22Rv1 (cell line): Measurements from ENCODE around the gene SH3PXD2A.

ENCODE experiments used
- ZFX ChIP-seq: fragments of 450-650 bp; IDR thresholded peaks from 2 replicates; pipeline ENCODE4 v1.6.1; 2017; ENCODE audit warnings: antibody characterized with exemption, borderline replicate concordance
- TF ChIP-seq, protein P1 (sequence below): fragments of 450-650 bp; IDR thresholded peaks from 2 replicates; pipeline ENCODE4 v1.5.1; 2017; ENCODE audit warnings: mild to moderate bottlenecking

DNA sequence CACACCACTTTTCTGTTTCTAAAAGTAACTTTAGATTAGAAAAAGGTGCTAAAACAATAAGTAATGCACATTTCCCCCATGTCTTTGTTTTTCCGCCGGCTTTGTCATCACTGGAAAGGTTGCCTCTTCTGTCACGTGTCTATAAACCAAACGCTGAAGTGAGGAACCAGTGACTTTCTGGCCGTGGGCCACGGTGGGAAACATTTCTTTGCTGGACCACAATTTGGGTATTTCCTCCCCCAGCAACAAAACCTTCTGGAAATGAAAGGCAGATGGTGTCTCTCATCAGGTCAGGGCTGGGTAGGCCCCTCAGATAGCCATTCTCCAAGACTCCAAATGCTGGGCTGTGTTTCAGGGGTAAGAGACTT, 174.5 kb downstream of the SH3PXD2A start:
- TF ChIP-seq, protein P1, sequence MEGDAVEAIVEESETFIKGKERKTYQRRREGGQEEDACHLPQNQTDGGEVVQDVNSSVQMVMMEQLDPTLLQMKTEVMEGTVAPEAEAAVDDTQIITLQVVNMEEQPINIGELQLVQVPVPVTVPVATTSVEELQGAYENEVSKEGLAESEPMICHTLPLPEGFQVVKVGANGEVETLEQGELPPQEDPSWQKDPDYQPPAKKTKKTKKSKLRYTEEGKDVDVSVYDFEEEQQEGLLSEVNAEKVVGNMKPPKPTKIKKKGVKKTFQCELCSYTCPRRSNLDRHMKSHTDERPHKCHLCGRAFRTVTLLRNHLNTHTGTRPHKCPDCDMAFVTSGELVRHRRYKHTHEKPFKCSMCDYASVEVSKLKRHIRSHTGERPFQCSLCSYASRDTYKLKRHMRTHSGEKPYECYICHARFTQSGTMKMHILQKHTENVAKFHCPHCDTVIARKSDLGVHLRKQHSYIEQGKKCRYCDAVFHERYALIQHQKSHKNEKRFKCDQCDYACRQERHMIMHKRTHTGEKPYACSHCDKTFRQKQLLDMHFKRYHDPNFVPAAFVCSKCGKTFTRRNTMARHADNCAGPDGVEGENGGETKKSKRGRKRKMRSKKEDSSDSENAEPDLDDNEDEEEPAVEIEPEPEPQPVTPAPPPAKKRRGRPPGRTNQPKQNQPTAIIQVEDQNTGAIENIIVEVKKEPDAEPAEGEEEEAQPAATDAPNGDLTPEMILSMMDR: no peak
- TF ChIP-seq ZFX: no peak
